Measurements from ENCODE around the gene ANGPTL7.

DNA sequence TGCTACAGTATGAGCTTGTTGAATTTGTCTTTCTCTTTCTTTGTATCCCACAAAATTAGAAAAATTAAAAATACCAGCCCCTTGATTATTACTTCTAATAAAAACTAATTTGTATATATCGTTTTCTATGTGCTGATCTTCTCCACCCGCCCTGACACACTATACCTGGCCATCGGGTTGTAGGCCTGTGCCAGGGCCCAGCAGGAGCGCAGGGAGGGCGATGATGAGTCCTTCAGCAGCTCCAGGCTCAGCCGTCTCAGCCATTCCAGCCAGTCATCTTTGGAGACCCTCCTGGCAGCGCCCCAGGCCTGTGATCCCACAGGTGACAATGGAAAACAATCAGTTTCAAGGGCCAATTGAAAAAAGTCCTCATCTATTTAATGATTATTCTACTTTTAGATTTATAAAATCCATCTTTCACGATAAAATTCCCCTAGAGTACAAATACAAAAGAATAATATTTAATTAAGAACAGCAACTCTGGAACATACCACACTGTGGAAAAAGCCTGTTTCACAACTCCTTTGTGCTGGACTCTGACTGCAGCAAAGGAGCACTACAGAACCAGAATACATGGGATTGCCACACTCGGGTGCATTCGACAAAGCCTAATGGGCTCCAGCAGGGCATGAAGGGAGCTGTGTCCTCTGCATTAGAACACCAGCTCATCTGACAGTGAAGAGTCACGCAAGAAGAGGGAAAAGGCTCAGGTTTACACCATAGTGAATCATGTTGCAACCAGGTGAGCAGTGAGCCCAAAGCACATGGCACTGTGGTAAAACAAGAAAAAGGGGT is 15.4 kb downstream of the ANGPTL7 start:
- TF ChIP-seq ISL1 (CRISPR knock-in tag; IDR thresholded peaks at IDR 0.05): no peak
- no peak for TF ChIP-seq ZFP3 (CRISPR knock-in tag; IDR thresholded peaks at IDR 0.05)
- no peak for TF ChIP-seq ARNTL (CRISPR knock-in tag; IDR thresholded peaks at IDR 0.05; ENCODE audit: borderline replicate concordance, low read depth)
- no peak for TF ChIP-seq SNAI2 (CRISPR knock-in tag; IDR thresholded peaks at IDR 0.05)
- no peak for TF ChIP-seq PATZ1 (CRISPR knock-in tag; IDR thresholded peaks at IDR 0.05; ENCODE audit: borderline replicate concordance)
- no peak for TF ChIP-seq BACH2 (CRISPR knock-in tag; IDR thresholded peaks at IDR 0.05; ENCODE audit: borderline replicate concordance)
